K562 (cell line): ENCODE measurements around the gene STAT4. TPM values are rescaled to one million over a fixed set of nuclear protein-coding genes. Genes with fewer than 3 reads are reported as not detected.

Experiments
- ATAC-seq: fragments of 200-7000 bp; cut with Tn5 transposase; 3 replicates; pipeline ENCODE4 v1.9.1; 2020; ENCODE audit warnings: moderate library complexity
- BruUV-seq: library from RNA; stranded (reverse); fragments of 400-500 nt; replicated peaks from 2 replicates; lab custom pipeline; 2021; lab: Mats Ljungman, UMichigan
- CTCF ChIA-PET: fragments of 300-600 bp; formaldehyde crosslinking; extraction: SDS; loops from one replicate; lab custom pipeline; 2021; ENCODE audit warnings: low intra/inter-chr PET ratio; lab: Yijun Ruan, JAX
- POLR2A ChIA-PET: fragments of 300-600, 350-650 bp; sonication (Branson Sonifier 250); formaldehyde crosslinking; extraction: SDS; loops from one replicate; lab custom pipeline; 2021; ENCODE audit warnings: antibody characterized with exemption, inconsistent platforms; lab: Yijun Ruan, JAX
- DNase-seq, 4 experiments: peaks; one replicate each; pipeline versions ENCODE4 v3.0.0 to v3.0.0-alpha.2; 2011 to 2018; ENCODE audit warnings: low spot score in 3 of 4, mixed read lengths in 3 of 4; ENCODE audit errors: extremely low read depth in 1 of 4
- FAIRE-seq: peaks from 2 replicates; lab custom pipeline; 2011; peaks lifted over from hg19 to GRCh38; lab: Jason Lieb, UNC
- H2AFZ ChIP-seq: 2 replicates; pipeline ENCODE4 v1.6.0; 2011; ENCODE audit warnings: low read depth, low read length, control low read depth, inconsistent platforms
- H3K27ac ChIP-seq: fragments of 200-600 bp; 3 replicates; pipeline ENCODE4 v1.8.0; 2011; ENCODE audit warnings: low read depth, mild to moderate bottlenecking, control low read depth, inconsistent platforms, low read length, moderate library complexity, mixed read lengths; ENCODE audit errors: extremely low read depth
- H3K27me3 ChIP-seq, 2 experiments: fragments of 300-600 bp in 1 of 2; 2 replicates in 1 of 2; 3 replicates in 1 of 2; pipeline versions ENCODE4 v1.6.0 to v1.8.0; 2011; ENCODE audit warnings: inconsistent platforms in 2 of 2, low read length in 2 of 2, mild to moderate bottlenecking in 1 of 2, mixed read lengths in 1 of 2, moderate library complexity in 1 of 2; ENCODE audit not compliant: control insufficient read depth in 2 of 2, insufficient read depth in 2 of 2
- H3K36me3 ChIP-seq: fragments of 300-600 bp; 3 replicates; pipeline ENCODE4 v1.8.0; 2011; ENCODE audit warnings: mild to moderate bottlenecking, low read length, inconsistent platforms; ENCODE audit not compliant: control insufficient read depth, insufficient read depth
- H3K4me1 ChIP-seq, 2 experiments: fragments of 200-600 bp in 1 of 2; replicated peaks in 1 of 2; 2 replicates in 1 of 2; 3 replicates in 1 of 2; pipeline versions ENCODE4 v1.5.1 to v1.8.0; 2011; ENCODE audit warnings: inconsistent platforms in 2 of 2, low read length in 2 of 2, mild to moderate bottlenecking in 1 of 2, mixed read lengths in 1 of 2, moderate library complexity in 1 of 2; ENCODE audit not compliant: control insufficient read depth in 2 of 2, insufficient read depth in 2 of 2
- H3K4me2 ChIP-seq: 2 replicates; pipeline ENCODE4 v1.6.1; 2011; ENCODE audit warnings: low read length, control low read depth, inconsistent platforms, mixed read lengths; ENCODE audit not compliant: insufficient read depth
- H3K4me3 ChIP-seq: fragments of 200-600 bp; sonication (generic), shearing (Covaris generic); 2 replicates; pipeline ENCODE4 v1.5.1; 2016; ENCODE audit warnings: control low read depth, inconsistent platforms
- H3K79me2 ChIP-seq: fragments of 200-600 bp; 3 replicates; pipeline ENCODE4 v1.8.0; 2011; ENCODE audit warnings: low read length, inconsistent platforms; ENCODE audit not compliant: control insufficient read depth, insufficient read depth
- H3K9ac ChIP-seq, 2 experiments: 2 replicates each; pipeline versions ENCODE4 v1.6.0 to v1.6.1; 2011; ENCODE audit warnings: low read depth in 2 of 2, low read length in 2 of 2, control low read depth in 1 of 2, inconsistent platforms in 1 of 2, mild to moderate bottlenecking in 1 of 2, mixed read lengths in 1 of 2; ENCODE audit not compliant: insufficient read depth in 1 of 2
- H3K9me1 ChIP-seq: one replicate; pipeline ENCODE4 v1.6.0; 2011; ENCODE audit warnings: inconsistent platforms, mild to moderate bottlenecking, low read length, moderate library complexity; ENCODE audit not compliant: control insufficient read depth, insufficient read depth
- H3K9me3 ChIP-seq: replicated peaks from 2 replicates; pipeline ENCODE4 v1.5.1; 2011; ENCODE audit warnings: low read depth, low read length, inconsistent platforms; ENCODE audit not compliant: control insufficient read depth, insufficient read depth
- H4K20me1 ChIP-seq: replicated peaks from 2 replicates; pipeline ENCODE4 v1.6.1; 2011; ENCODE audit warnings: low read length, inconsistent platforms, mixed read lengths; ENCODE audit not compliant: control insufficient read depth, insufficient read depth
- DACH1 ChIP-seq: fragments of 450-650 bp; IDR thresholded peaks from 2 replicates; pipeline ENCODE4 v1.6.1; 2018; ENCODE audit not compliant: partially characterized antibody
- ELF2 ChIP-seq: fragments of 250-450 bp; sonication (Bioruptor Pico); IDR thresholded peaks from 2 replicates; pipeline ENCODE4 v1.5.0; 2021; ENCODE audit warnings: mild to moderate bottlenecking
- HMGN3 ChIP-seq: IDR thresholded peaks from 2 replicates; pipeline ENCODE4 v1.6.1; 2011; ENCODE audit warnings: borderline replicate concordance, low read depth, mild to moderate bottlenecking, mixed read lengths, low read length; ENCODE audit not compliant: insufficient read length; ENCODE audit errors: extremely low read depth
- NBN ChIP-seq: fragments of 450-650 bp; IDR thresholded peaks from 2 replicates; pipeline ENCODE4 v1.6.1; 2016; ENCODE audit warnings: low read depth, mild to moderate bottlenecking
- NCOA4 ChIP-seq: fragments of 450-650 bp; IDR thresholded peaks from 2 replicates; pipeline ENCODE4 v1.6.1; 2018; ENCODE audit warnings: mild to moderate bottlenecking; ENCODE audit not compliant: partially characterized antibody
- OTX1 ChIP-seq: fragments of 450-650 bp; formaldehyde crosslinking; IDR thresholded peaks from 2 replicates; pipeline ENCODE4 v1.4.0; 2022; ENCODE audit warnings: mild to moderate bottlenecking
- PRPF4 ChIP-seq: fragments of 200-400 bp; formaldehyde crosslinking; IDR thresholded peaks from one replicate; pipeline ENCODE4 v1.6.1; 2017; ENCODE audit warnings: low read length, low read depth, mild to moderate bottlenecking; ENCODE audit not compliant: insufficient read depth, poor library complexity, severe bottlenecking
- RBM14 ChIP-seq: fragments of 200-400 bp; formaldehyde crosslinking; IDR thresholded peaks from 2 replicates; pipeline ENCODE4 v1.6.1; 2018; ENCODE audit warnings: low read depth, mild to moderate bottlenecking, low read length, moderate library complexity, borderline replicate concordance; ENCODE audit not compliant: insufficient read depth
- SIX5 ChIP-seq, 2 experiments: IDR thresholded peaks; 2 replicates each; pipeline ENCODE4 v1.6.1; 2011; ENCODE audit warnings: low read length in 2 of 2, borderline replicate concordance in 1 of 2, low read depth in 1 of 2, mild to moderate bottlenecking in 1 of 2, moderate library complexity in 1 of 2; ENCODE audit not compliant: insufficient read depth in 1 of 2
- SNIP1 ChIP-seq: fragments of 450-650 bp; IDR thresholded peaks from 2 replicates; pipeline ENCODE4 v1.7.1; 2017; ENCODE audit warnings: low read depth, mild to moderate bottlenecking
- ZBTB7A ChIP-seq: IDR thresholded peaks from 2 replicates; pipeline ENCODE4 v1.6.1; 2011; ENCODE audit warnings: low read depth, mild to moderate bottlenecking, low read length, moderate library complexity, borderline replicate concordance; ENCODE audit not compliant: control insufficient read depth
- ZZZ3 ChIP-seq: fragments of 450-650 bp; IDR thresholded peaks from 2 replicates; pipeline ENCODE4 v1.6.1; 2016; ENCODE audit warnings: antibody characterized with exemption, mild to moderate bottlenecking, moderate library complexity
- WGBS: fragments of 100-300 bp; shearing (Covaris generic); methylation state at CpG from one replicate; pipeline ENCODE4 v1.1.6; 2016; ENCODE audit warnings: low coverage, mixed read lengths; ENCODE audit not compliant: insufficient coverage; ENCODE audit errors: missing lambda C conversion rate; 5-methylcytosine and 5-hydroxymethylcytosine counted together
- in situ Hi-C: fragments of 300-500 bp; cut with MboI; formaldehyde crosslinking; loops from 4 replicates; pipeline ENCODE4 v1.15.0; 2018; ENCODE audit warnings: inconsistent platforms, mixed read lengths
- intact Hi-C: fragments of 100-400 bp; cut with micrococcal nuclease; formaldehyde crosslinking; loops from 2 replicates; pipeline ENCODE4 v1.14.2; 2022
- polyA plus RNA-seq, 8 experiments: library from polyadenylated mRNA; depleted of rRNA in 4 of 8; stranded (reverse) in 5 of 8; unstranded in 3 of 8; fragments of >200 nt; fragmentation: Nextera tagmentation in 2 of 8; fragmentation: Illumina TruSeq in 1 of 8; extraction: Ambion mirVana in 2 of 8; extraction: Trizol in 1 of 8; gene quantifications; 2 replicates each; pipeline versions ENCODE4 v1.2.1 to v1.2.3, GENCODE V29; 2011 to 2014; ENCODE audit warnings: inconsistent platforms in 1 of 8, missing spikeins in 1 of 8
- total RNA-seq, 7 experiments: library from RNA; depleted of rRNA in 6 of 7; stranded (reverse); fragments of >200 nt in 6 of 7; fragmentation: Illumina TruSeq in 2 of 7; extraction: Trizol in 2 of 7; gene quantifications; 2 replicates each; pipeline versions ENCODE4 v1.2.1 to v1.2.3, GENCODE V29; 2011 to 2021; ENCODE audit warnings: low replicate concordance in 1 of 7
- TF ChIP-seq, protein P1 (sequence below): fragments of 450-650 bp; IDR thresholded peaks from 2 replicates; pipeline ENCODE4 v1.6.1; 2014; ENCODE audit warnings: low read depth, mild to moderate bottlenecking, moderate library complexity, borderline replicate concordance
- TF ChIP-seq, protein P2 (sequence below): fragments of 250-450 bp; sonication (Bioruptor Pico); IDR thresholded peaks from 2 replicates; pipeline ENCODE4 v1.5.1; 2021; ENCODE audit warnings: mild to moderate bottlenecking
- TF ChIP-seq, protein P3 (sequence below): fragments of 250-450 bp; sonication (Bioruptor Pico); IDR thresholded peaks from 2 replicates; pipeline ENCODE4 v1.8.0; 2021; ENCODE audit warnings: moderate library complexity, mild to moderate bottlenecking, inconsistent platforms

The STAT4 gene
- total and polyA plus RNA-seq, 9 of the 15 experiments (the other 6 are each of a cell fraction or from before 2014, with no cell fraction given), result 0.01 to 0.06 (median 0.03) TPM; not detected in 6

DNA sequence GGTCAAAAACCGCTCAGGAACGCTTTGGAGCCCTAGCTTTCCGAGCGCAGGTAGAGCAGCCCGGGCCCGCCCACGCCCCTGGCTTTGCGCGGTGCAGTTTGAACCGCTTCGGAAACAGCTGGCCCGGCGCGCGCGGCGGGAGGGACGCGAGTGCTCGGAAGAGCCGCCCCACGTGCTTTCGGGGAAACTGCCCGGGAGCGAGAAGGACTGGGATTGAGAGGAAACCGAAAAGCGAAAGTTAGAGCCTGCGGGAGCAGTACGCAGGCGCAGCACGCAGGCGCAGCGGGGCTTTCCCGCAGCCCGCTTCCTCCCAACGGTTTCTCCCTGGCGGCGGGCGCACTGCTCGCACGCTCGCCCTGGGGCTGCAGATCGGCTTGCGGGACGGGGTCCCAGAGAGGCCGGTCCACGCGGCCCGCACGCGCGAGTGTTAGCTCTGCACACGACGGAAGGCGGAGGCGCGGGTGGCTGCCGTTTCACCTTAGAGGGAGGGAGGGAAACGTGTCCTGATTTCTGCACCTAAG is 130.5 kb downstream of the STAT4 start (continued):
- TF ChIP-seq NCOA4 (no peak), ZBTB7A (no peak), PRPF4 (no peak), RBM14 (no peak)
- TF ChIP-seq, protein P1, sequence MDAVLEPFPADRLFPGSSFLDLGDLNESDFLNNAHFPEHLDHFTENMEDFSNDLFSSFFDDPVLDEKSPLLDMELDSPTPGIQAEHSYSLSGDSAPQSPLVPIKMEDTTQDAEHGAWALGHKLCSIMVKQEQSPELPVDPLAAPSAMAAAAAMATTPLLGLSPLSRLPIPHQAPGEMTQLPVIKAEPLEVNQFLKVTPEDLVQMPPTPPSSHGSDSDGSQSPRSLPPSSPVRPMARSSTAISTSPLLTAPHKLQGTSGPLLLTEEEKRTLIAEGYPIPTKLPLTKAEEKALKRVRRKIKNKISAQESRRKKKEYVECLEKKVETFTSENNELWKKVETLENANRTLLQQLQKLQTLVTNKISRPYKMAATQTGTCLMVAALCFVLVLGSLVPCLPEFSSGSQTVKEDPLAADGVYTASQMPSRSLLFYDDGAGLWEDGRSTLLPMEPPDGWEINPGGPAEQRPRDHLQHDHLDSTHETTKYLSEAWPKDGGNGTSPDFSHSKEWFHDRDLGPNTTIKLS, result no peak

DNA sequence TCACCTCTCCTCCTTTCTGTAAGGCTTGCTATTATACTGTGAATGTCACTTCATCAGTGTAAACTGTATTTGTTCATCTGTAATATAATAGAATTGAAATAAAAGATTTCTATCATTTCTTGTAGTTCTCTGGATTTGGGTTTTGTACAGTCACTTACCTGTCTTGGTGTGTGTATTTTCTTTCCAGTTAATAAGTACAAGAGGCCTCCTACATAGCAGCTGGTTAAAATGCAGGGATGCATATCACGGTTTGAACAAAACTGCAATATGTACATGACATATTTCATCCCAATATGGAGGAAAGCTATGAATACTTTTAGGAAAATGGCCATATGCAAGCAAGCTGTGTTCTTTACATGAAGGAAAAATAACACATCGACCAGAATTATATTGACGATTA is 131.4 kb downstream of the STAT4 start:
- no peak overlapping the region for H3K27ac ChIP-seq
- DNase-seq, result no peak
- H3K4me1 ChIP-seq, result peaks cover under 1 to 27% of the 10 kb centered on the region in 2 experiments; a peak in 4 of 5 replicates
- intact Hi-C loops, result no loop called here
- H3K4me2 ChIP-seq, result no peak overlapping the region; the same call in 1 of the 2 replicates
- no peaks in the 10 kb centered on the region for H3K36me3 ChIP-seq
- ChIA-PET POLR2A (no interaction called here), CTCF (no interaction called here)
- H2AFZ ChIP-seq, result peak overlapping the region; percentile 66
- no peak for ATAC-seq
- no TSS peak for BruUV-seq
- no peaks in the 10 kb centered on the region; the same call in 1 of the 2 replicates for H3K9me3 ChIP-seq
- no peaks in the 10 kb centered on the region for H4K20me1 ChIP-seq
- no peaks in the 10 kb centered on the region for H3K9me1 ChIP-seq
- H3K9ac ChIP-seq, result peak overlapping the region in 1 of 2 experiments; percentile 59; a peak in 1 of 4 replicates
- no peak for FAIRE-seq
- H3K4me3 ChIP-seq, result no peak overlapping the region
- 54% methylated on average over 3 of the region's 3 CpGs for WGBS
- H3K27me3 ChIP-seq, result no peaks in the 10 kb centered on the region
- in situ Hi-C loops, result no loop called here
- H3K79me2 ChIP-seq, result peaks cover 17% of the 10 kb centered on the region
- TF ChIP-seq SIX5 (IDR thresholded peaks at IDR 0.05; ENCODE audit: borderline replicate concordance in 1 of 2, insufficient read depth in 1 of 2, low read depth in 1 of 2, low read length in 2 of 2), result no peak
- no peak for TF ChIP-seq ELF2 (CRISPR knock-in tag)
- no peak for TF ChIP-seq ZZZ3
- no peak for TF ChIP-seq NBN
- no peak for TF ChIP-seq OTX1 (CRISPR knock-in tag)
- TF ChIP-seq SNIP1, result no peak
- TF ChIP-seq, protein P2, sequence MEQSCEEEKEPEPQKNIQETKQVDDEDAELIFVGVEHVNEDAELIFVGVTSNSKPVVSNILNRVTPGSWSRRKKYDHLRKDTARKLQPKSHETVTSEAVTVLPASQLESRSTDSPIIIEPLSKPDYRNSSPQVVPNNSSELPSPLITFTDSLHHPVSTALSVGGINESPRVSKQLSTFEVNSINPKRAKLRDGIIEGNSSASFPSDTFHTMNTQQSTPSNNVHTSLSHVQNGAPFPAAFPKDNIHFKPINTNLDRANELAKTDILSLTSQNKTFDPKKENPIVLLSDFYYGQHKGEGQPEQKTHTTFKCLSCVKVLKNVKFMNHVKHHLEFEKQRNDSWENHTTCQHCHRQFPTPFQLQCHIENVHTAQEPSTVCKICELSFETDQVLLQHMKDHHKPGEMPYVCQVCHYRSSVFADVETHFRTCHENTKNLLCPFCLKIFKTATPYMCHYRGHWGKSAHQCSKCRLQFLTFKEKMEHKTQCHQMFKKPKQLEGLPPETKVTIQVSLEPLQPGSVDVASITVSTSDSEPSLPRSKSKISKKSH, result no peak
- TF ChIP-seq, protein P3, sequence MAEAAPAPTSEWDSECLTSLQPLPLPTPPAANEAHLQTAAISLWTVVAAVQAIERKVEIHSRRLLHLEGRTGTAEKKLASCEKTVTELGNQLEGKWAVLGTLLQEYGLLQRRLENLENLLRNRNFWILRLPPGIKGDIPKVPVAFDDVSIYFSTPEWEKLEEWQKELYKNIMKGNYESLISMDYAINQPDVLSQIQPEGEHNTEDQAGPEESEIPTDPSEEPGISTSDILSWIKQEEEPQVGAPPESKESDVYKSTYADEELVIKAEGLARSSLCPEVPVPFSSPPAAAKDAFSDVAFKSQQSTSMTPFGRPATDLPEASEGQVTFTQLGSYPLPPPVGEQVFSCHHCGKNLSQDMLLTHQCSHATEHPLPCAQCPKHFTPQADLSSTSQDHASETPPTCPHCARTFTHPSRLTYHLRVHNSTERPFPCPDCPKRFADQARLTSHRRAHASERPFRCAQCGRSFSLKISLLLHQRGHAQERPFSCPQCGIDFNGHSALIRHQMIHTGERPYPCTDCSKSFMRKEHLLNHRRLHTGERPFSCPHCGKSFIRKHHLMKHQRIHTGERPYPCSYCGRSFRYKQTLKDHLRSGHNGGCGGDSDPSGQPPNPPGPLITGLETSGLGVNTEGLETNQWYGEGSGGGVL (CRISPR knock-in tag), result no peak
- no peak for TF ChIP-seq HMGN3
- no peak for TF ChIP-seq DACH1
